HUES48 (cell line): ENCODE measurements around the gene SDK1.

Experiments
- H3K27ac ChIP-seq: one replicate; pipeline ENCODE4 v1.7.0; 2013; ENCODE audit warnings: low read depth, low read length, inconsistent platforms
- H3K27me3 ChIP-seq: 2 replicates; pipeline ENCODE4 v1.6.1; 2013; ENCODE audit warnings: mild to moderate bottlenecking, low read length; ENCODE audit not compliant: control insufficient read depth, insufficient read depth
- H3K36me3 ChIP-seq: 2 replicates; pipeline ENCODE4 v1.6.1; 2013; ENCODE audit warnings: low read length; ENCODE audit not compliant: control insufficient read depth, insufficient read depth
- H3K4me1 ChIP-seq: 2 replicates; pipeline ENCODE4 v1.6.1; 2013; ENCODE audit warnings: mild to moderate bottlenecking, low read length; ENCODE audit not compliant: control insufficient read depth, insufficient read depth
- H3K4me3 ChIP-seq: 2 replicates; pipeline ENCODE4 v1.5.1; 2013; ENCODE audit warnings: mild to moderate bottlenecking, low read depth, low read length
- H3K9ac ChIP-seq: 2 replicates; pipeline ENCODE4 v1.6.1; 2013; ENCODE audit warnings: mild to moderate bottlenecking, low read depth, low read length, moderate library complexity
- H3K9me3 ChIP-seq: 2 replicates; pipeline ENCODE4 v1.6.1; 2013; ENCODE audit warnings: low read length; ENCODE audit not compliant: control insufficient read depth, insufficient read depth

SDK1 gene

DNA sequence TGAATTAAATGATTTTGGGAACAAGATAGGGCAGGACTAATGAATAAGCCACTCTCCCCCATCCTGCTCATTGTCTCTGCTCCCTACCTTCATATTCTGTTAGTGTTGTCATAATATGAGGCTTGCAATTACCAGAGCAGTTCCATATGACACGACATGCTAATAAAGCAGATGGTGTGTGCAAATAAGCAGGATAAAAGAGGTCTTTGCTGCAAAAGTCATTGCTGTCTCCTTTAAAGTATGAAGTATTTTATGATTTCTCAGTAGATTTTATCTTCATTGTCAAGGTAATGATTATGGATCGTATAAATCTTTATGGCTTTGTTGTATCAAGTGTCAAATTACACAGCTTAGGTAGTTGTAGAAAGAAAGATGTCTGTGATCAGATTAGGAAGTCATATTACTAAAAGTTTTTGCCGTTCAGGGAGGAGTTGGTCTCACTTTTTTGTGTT lies 114.8 kb downstream of the SDK1 start:
- Histone ChIP-seq H3K4me1 (0 out of 2 replicates have a peak, but pooled peaks cover 5% of the 10 kb centered on the region), H3K36me3 (no peaks in the 10 kb centered on the region), H3K4me3 (no peak overlapping the region), H3K9me3 (no peaks in the 10 kb centered on the region), H3K9ac (no peak overlapping the region), H3K27ac (no peak overlapping the region), H3K27me3 (no peaks in the 10 kb centered on the region)

DNA sequence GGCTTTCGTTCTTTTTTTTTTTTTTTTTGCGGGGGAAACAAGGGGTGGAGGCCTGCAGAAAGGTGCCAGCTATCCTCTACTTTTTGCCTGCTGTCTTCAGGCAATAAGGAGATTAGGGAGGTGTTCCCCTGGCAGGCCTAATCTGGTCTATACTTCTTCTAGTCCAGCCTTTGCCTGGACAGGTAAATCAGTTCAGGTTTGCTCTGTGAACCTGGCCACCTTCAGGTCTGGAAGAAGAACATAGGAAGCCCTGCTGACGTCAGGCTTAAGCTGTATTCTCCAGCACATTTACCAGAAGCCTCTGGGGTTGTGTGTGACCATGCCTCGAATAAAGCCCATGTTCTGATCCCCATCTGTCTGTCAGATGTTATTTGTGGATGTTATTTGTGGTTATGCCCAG lies 115.4 kb downstream of the SDK1 start:
- H3K4me1 ChIP-seq, result 0 out of 2 replicates have a peak, but pooled peaks cover 5% of the 10 kb centered on the region
- H3K9ac ChIP-seq, result no peak overlapping the region

DNA sequence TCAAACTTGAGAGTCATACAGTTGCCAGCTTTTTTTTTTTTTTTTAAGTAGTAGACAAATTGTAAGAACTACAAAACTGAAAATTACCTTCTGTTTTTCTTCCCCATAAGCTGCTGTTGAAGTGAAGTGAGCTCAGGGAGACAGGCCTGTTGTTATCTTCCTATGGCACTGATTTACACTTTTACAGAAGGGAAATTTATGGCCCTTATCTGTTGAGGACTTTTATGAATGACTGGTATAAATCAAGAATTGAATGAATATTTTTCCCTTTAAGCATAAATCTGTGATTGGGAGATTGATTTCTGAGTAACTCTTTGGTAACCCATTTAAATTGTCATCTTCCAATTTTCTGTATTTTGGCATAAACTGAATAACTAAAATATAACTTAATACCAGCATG lies 124.0 kb downstream of the SDK1 start:
- Histone ChIP-seq H3K9ac (no peak overlapping the region), H3K36me3 (no peaks in the 10 kb centered on the region), H3K4me3 (no peak overlapping the region), H3K27me3 (no peaks in the 10 kb centered on the region), H3K9me3 (no peaks in the 10 kb centered on the region), H3K27ac (no peak overlapping the region), H3K4me1 (0 out of 2 replicates have a peak, but pooled peaks cover 5% of the 10 kb centered on the region)

More for the DNA sequence above, 115.4 kb downstream of the SDK1 start:
- H3K4me3 ChIP-seq, result no peak overlapping the region
- H3K27me3 ChIP-seq, result no peaks in the 10 kb centered on the region
- no peaks in the 10 kb centered on the region for H3K9me3 ChIP-seq
- no peaks in the 10 kb centered on the region for H3K36me3 ChIP-seq
- H3K27ac ChIP-seq, result no peak overlapping the region

DNA sequence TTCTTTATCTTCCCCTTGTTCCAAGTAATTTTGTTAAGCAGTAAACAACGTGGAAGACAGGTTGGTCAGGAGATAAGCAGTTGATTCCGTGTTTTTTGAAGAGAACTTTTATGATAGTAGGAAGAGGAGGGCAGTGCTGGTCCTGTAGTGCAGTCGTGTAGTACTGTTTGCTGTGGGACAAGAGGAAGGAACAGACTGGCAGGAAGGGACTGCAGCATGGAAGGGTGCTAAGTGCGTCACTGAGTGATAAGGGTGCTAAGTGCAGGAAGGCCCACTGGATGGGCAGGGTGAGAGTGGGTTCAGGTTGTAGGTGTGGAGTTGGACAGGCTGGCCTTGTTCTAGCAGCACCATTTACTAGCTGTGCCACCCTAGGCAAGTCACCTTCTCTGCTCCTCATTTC lies 125.0 kb downstream of the SDK1 start:
- no peak overlapping the region for H3K27ac ChIP-seq

DNA sequence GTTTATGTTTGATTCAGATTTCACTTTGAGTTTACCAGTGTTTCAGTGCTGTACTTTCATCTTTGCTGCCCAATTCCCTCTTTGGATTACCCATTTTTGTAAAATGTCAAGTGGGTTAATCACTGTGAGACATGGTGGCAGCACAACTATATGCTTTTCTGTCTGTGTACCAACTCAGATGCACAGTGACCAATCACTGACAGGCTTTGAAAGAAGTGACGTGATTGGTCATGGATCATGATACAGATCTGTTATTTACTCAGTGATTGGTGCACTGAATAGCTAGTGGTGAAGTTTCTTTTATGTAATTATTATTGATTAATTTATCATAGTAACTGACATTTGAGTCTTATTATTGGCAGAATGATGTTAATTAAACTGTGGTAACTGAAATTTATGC lies 126.9 kb downstream of the SDK1 start:
- H3K9me3 ChIP-seq, result no peaks in the 10 kb centered on the region
- no peak overlapping the region for H3K9ac ChIP-seq
- no peak overlapping the region for H3K4me3 ChIP-seq
- no peak overlapping the region for H3K27ac ChIP-seq
- no peaks in the 10 kb centered on the region for H3K36me3 ChIP-seq
- H3K27me3 ChIP-seq, result no peaks in the 10 kb centered on the region
- peaks cover 14% of the 10 kb centered on the region for H3K4me1 ChIP-seq

More for the DNA sequence above, 125.0 kb downstream of the SDK1 start:
- no peak overlapping the region for H3K4me3 ChIP-seq
- no peaks in the 10 kb centered on the region for H3K9me3 ChIP-seq
- H3K9ac ChIP-seq, result no peak overlapping the region
- no peaks in the 10 kb centered on the region for H3K36me3 ChIP-seq
- H3K27me3 ChIP-seq, result no peaks in the 10 kb centered on the region
- H3K4me1 ChIP-seq, result peaks cover 14% of the 10 kb centered on the region

DNA sequence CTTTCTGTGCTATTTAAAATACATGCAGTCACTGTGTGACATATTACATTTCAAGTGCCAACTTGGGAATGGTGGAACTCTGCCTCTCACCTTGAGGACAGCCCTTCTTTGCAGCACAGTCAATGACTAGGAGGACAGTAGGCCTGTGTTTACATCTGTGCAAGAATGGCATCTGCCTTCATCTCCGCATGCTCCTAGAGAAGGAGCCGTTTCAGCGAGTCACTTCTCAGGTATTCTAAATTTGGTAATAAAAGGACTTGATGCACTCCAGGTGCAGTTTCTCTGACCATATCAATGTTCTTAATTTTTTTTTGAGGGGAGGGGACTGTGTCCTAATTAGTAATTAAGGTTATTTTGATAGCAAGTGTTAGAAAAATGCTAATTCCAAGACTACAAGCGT lies 128.9 kb downstream of the SDK1 start:
- Histone ChIP-seq H3K27me3 (no peaks in the 10 kb centered on the region), H3K36me3 (no peaks in the 10 kb centered on the region), H3K9ac (no peak overlapping the region)

DNA sequence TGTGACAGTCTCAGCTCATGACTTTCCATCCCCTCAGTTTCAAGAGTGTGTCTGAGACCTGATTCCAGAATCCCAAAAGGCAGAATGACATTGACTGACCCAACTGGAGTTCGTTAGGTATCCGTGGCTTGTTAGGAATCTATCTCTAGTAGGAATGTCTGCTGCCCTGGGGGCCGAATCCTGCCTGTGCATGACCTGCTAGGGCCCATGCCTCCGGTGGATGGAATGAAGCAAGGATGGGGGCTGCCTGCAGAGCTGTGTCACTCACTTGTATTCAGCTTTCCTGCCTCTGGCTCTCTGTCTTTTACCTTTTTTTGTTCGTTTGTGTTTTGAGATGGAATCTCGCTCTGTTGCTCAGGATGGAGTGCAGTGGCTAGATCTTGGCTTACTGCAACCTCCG lies 129.5 kb downstream of the SDK1 start:
- Histone ChIP-seq H3K36me3 (no peaks in the 10 kb centered on the region), H3K4me1 (peaks cover 14% of the 10 kb centered on the region), H3K27ac (no peak overlapping the region)

More for the DNA sequence above, 128.9 kb downstream of the SDK1 start:
- Histone ChIP-seq H3K27ac (no peak overlapping the region), H3K4me1 (peaks cover 14% of the 10 kb centered on the region), H3K9me3 (no peaks in the 10 kb centered on the region), H3K4me3 (no peak overlapping the region)

DNA sequence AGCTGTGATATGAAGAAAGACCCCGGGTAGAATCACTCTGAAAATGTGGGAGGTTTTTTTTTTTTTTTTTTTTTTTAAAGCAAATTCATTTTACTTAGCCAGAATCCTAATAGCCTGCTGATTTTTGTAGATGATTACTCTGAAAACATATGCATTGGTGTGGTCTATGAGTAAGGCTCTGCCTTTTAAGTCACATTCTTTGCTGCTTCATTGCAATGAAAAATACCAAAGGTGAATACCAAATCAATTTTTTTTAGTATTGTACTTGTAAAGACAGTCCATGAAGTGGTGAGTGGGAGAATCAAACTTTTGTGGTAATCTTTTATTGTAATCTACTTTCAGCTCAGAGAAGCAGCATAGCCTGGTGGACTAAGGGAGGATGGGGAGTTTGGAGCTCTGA lies 130.3 kb downstream of the SDK1 start:
- no peak overlapping the region for H3K4me3 ChIP-seq
- no peaks in the 10 kb centered on the region for H3K27me3 ChIP-seq
- H3K9me3 ChIP-seq, result no peaks in the 10 kb centered on the region
- no peak overlapping the region for H3K9ac ChIP-seq
- H3K27ac ChIP-seq, result no peak overlapping the region
- peaks cover 14% of the 10 kb centered on the region for H3K4me1 ChIP-seq
- H3K36me3 ChIP-seq, result no peaks in the 10 kb centered on the region

More for the DNA sequence above, 129.5 kb downstream of the SDK1 start:
- Histone ChIP-seq H3K9me3 (no peaks in the 10 kb centered on the region), H3K4me3 (no peak overlapping the region), H3K27me3 (no peaks in the 10 kb centered on the region), H3K9ac (no peak overlapping the region)

DNA sequence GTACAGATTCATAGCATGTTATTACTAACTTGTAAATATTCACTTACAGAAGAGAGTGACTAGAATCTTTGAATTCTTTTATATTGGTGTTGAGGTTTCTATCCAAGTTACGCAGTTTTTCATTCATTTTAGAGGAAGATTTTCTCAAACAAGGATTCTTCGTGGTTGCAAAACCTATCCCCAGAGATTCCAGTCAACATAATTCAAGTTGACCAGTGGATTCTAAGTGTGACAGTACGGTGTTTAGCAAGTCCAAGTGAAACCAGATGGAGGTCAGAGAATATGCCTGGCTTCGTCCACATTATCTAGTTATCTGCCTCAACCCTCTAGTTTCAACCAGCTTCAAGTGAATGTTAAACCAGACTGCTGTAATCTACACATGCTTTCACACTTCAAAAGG lies 131.9 kb downstream of the SDK1 start:
- Histone ChIP-seq H3K27ac (no peak overlapping the region), H3K9me3 (no peaks in the 10 kb centered on the region), H3K4me3 (no peak overlapping the region), H3K9ac (no peak overlapping the region), H3K4me1 (peaks cover 14% of the 10 kb centered on the region), H3K36me3 (no peaks in the 10 kb centered on the region), H3K27me3 (no peaks in the 10 kb centered on the region)

DNA sequence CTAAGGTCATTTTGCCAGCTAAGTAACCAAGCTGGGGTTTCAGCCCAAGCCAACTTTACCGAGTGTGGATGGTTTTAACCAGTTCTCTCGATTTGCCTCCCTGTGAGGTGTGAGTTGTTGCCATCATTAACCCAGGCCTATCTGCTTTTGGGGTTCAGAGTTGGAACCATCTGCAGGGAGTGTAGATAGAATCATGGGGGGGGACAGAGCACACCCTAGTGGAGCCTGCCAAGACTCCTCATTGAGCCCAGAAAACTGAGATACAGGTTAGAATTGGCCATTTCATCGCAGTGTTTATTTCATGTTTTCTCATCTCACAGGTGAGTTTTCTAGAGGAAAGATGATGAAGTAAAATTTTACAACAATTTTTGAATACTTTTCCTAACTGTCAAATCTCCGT lies 133.6 kb downstream of the SDK1 start:
- no peaks in the 10 kb centered on the region for H3K27me3 ChIP-seq

DNA sequence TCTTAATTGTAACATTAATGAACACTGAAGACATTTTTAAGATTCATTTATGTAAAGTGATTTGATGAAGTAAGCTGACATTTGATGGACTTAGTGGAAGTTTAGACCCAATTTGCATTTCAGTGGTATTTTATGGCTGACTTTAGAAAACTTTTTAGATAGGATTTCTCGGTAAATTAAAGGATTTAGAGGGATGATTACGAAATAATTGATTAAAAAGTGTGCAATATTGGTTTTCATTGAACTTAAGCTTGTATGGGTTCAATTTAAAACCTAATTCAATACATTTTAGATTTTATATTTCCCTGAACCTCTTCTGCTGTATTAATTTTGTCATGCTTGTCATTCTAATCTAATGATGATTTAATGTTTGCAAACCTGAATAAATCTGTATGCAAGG lies 135.1 kb downstream of the SDK1 start:
- Histone ChIP-seq H3K9ac (no peak overlapping the region), H3K9me3 (no peaks in the 10 kb centered on the region), H3K4me1 (peaks cover 6% of the 10 kb centered on the region), H3K27ac (no peak overlapping the region), H3K4me3 (no peak overlapping the region), H3K36me3 (no peaks in the 10 kb centered on the region), H3K27me3 (no peaks in the 10 kb centered on the region)

More for the DNA sequence above, 133.6 kb downstream of the SDK1 start:
- no peaks in the 10 kb centered on the region for H3K9me3 ChIP-seq
- peaks cover 14% of the 10 kb centered on the region for H3K4me1 ChIP-seq
- H3K9ac ChIP-seq, result no peak overlapping the region
- H3K27ac ChIP-seq, result no peak overlapping the region
- H3K36me3 ChIP-seq, result no peaks in the 10 kb centered on the region
- no peak overlapping the region for H3K4me3 ChIP-seq

DNA sequence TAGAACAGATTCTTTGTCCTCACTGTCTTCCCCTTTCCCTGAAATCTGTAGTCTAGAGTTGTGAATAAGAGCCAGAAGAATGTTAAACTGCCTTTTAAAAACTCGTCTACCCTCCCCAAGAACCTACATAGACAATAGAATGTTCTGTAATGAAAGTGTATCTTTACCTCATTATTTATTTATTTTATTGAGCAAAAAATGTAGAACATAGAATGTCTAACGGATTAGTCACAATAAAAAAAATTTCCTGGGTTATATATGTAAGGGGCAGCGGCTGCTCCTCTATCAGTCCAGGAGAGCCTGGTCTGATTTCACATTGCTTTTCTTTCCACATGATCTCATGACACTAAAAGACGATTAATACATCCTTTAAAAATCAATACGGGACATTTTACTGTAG lies 135.7 kb downstream of the SDK1 start:
- Histone ChIP-seq H3K4me3 (no peak overlapping the region), H3K9ac (no peak overlapping the region), H3K9me3 (no peaks in the 10 kb centered on the region), H3K36me3 (no peaks in the 10 kb centered on the region), H3K27ac (no peak overlapping the region), H3K4me1 (peaks cover 6% of the 10 kb centered on the region), H3K27me3 (no peaks in the 10 kb centered on the region)
